ENCODE results near the gene PPP2R5D.

PPP2R5D gene

DNA sequence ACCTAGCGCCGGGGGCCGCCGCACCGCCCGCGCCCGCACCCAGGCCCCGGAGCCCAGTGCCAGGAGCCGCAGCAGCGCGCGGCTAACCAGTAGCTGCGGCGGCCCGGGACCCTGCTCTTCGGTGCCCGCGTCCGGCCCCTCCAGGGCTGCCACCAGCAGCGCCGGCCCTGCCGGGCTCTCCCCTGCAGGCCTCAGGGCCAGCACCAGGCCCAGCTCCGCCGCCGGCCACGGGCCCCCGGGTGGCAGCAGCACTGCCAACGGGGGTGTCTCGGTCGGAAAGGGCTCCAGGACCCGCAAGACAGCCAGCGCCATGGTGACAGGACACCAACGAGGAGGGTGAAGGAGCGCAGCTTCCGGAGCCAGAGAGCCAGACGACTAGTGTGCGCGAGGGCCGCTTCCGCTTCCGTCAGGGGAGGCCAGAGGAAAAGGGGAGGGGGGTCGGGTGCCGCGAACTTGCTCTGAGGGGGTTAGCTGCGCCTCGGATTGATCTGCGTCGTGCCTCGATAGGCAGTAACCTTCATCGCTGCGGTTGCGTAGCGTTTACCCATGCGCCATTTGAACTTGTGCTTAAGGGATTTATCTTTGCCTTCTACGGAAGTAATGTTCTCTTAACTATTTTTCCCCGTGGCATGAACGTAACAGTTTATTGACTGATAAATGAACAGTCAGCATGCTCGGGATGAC is 5.4 kb upstream of the PPP2R5D start, which contains the start of gene PEX6:
Gene PEX6, minus strand, starts transcription at position 343 of the 684 bp plus-strand sequence. Its CDS starts 31 bp downstream, at position 312.
- TF ChIP-seq, protein P1, sequence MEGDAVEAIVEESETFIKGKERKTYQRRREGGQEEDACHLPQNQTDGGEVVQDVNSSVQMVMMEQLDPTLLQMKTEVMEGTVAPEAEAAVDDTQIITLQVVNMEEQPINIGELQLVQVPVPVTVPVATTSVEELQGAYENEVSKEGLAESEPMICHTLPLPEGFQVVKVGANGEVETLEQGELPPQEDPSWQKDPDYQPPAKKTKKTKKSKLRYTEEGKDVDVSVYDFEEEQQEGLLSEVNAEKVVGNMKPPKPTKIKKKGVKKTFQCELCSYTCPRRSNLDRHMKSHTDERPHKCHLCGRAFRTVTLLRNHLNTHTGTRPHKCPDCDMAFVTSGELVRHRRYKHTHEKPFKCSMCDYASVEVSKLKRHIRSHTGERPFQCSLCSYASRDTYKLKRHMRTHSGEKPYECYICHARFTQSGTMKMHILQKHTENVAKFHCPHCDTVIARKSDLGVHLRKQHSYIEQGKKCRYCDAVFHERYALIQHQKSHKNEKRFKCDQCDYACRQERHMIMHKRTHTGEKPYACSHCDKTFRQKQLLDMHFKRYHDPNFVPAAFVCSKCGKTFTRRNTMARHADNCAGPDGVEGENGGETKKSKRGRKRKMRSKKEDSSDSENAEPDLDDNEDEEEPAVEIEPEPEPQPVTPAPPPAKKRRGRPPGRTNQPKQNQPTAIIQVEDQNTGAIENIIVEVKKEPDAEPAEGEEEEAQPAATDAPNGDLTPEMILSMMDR (IDR thresholded peaks at IDR 0.05; ENCODE audit: control insufficient read depth, extremely low read depth, insufficient read depth): no peak
- H3K4me3 ChIP-seq (ENCODE audit: low read depth, low read length): peak within 1 kb of the TSS; percentile 80

DNA sequence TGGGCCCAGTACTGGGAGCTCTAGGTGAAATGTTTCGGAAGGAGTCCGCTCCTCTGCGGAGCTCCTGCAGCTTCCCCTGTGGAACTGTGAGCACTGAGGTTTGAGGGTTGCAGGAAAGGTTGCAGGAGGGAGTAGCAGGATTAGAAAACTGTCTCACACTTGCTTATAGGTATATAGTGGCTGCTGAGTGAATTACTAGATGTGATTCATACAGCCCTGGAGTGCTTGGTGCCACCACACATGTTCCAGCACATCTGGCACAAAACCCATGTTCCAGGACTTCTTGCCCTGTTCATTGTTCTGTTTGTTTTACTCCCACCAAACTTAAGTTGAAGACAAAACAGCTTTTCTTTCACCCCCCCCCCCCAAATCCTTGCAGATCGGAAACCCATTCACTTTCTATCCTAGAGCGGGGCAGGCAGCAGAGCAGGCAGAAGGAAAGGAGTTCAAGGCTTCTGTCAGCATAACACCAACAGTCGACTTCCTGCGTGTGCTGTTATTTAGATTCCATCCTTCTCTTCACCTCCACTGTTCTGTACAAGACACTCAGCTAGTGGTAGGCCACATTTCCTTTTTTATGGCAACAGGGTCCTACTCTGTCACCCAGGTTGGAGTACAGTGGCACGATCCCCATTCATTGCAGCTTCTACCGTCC is 4.7 kb upstream of the PPP2R5D start:
- no peak for DNase-seq (ENCODE audit: low read depth)
- H3K4me3 ChIP-seq (ENCODE audit: low read depth, low read length): peak overlapping the region; percentile 80
- TF ChIP-seq, protein P1 (IDR thresholded peaks at IDR 0.05; ENCODE audit: control insufficient read depth, extremely low read depth, insufficient read depth): no peak

More for the DNA sequence above, 5.4 kb upstream of the PPP2R5D start, which contains the start of gene PEX6:
- DNase-seq (ENCODE audit: low read depth): peak; percentile 35

DNA sequence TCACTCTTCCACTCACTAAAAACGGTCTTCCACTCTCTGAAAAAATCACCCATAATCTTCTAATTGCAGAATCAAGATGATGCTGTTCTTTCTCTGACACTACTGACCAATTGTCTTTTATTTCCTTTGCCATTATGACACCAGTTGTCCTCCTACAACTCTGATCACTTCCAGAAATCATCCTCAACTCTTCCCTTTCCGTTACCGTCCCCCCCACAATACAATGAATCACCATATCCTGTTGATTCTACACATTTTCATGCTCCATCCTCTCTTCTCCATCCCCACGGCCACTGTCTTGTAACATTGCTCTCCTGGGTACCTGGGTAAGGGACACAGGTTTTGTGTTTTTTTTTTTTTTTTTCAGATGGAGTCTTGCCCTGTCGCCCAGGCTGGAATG is 2.5 kb upstream of the PPP2R5D start:
- no peak for DNase-seq (ENCODE audit: low read depth)
- TF ChIP-seq, protein P1 (IDR thresholded peaks at IDR 0.05; ENCODE audit: control insufficient read depth, extremely low read depth, insufficient read depth): no peak
- no peak overlapping the region for H3K4me3 ChIP-seq (ENCODE audit: low read depth, low read length)

DNA sequence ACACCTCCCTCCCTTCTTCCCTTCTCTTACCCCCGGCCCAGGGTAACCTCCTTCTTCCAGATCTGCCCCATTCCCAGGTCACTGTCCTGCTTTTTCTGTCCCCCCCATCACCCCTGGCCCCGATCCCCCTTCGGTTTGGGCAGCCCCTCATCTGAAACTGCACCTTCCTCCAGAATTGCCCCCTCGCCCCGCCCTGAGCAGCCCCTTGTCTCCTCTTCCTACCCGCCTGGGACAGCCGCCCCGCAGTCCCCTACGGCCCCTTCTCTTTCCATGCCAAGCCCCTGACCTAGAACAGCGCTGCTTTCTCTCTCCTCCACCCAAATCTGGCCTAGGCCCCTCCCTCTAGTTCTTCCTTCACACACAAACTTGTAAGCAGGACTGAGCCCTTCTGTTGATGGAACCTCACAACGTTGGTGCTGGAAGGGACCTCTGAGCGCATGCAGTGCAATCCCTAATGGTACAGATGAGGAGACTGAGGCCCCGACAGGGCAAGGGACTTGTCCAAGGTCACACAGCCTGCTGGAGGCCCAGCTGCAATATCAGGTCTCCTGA is 630 bp downstream of the PPP2R5D start:
- H3K4me3 ChIP-seq (ENCODE audit: low read depth, low read length): peak overlapping the region; percentile 80
- no peak for DNase-seq (ENCODE audit: low read depth)
- TF ChIP-seq, protein P1 (IDR thresholded peaks at IDR 0.05; ENCODE audit: control insufficient read depth, extremely low read depth, insufficient read depth): no peak

DNA sequence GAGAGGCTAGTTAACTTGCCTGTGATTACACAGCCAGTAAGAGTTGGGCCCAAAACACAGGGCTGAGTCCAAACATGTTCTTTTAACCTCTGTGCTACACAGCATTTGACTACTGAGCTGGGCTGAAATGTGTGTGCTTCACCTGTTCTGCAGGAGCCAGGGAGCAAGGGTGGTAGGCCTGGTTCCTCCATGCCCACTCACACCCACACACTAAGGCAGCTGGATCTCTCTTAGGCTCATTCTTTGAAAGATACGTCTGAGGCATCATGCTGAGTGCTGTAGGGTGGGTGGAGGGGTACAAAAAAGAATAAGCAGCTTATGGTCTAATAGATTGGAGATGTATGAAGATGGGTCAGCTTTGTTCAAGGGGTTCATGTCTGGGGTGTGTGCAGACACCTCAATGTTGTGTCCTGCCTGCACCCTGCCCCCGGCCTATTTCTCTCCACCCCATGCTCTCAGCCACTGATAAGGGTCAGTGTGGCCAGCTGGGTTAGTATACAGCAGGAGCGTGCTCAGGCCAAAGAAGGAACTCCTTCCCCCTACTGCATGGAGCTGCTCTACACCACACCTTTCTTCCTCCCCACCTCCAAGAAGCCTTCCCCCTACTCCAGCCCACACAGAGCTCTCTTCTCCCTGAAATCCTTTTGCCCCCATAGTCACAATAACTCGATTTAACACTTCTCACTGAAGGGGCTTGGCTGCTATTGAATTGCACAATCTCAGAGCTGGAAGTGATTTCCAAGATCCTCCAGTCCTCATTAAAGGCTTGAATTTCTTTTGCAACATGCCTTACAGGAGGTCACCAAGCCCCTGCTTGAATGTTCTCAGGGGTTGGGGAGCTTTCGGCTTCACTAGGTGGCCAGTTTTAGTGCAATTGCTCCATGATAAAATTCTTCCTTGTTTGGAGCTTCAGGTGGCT is 3.4 kb downstream of the PPP2R5D start:
- no peak overlapping the region for H3K4me3 ChIP-seq (ENCODE audit: low read depth, low read length)
- DNase-seq (ENCODE audit: low read depth): no peak
- TF ChIP-seq, protein P1 (IDR thresholded peaks at IDR 0.05; ENCODE audit: control insufficient read depth, extremely low read depth, insufficient read depth): no peak

DNA sequence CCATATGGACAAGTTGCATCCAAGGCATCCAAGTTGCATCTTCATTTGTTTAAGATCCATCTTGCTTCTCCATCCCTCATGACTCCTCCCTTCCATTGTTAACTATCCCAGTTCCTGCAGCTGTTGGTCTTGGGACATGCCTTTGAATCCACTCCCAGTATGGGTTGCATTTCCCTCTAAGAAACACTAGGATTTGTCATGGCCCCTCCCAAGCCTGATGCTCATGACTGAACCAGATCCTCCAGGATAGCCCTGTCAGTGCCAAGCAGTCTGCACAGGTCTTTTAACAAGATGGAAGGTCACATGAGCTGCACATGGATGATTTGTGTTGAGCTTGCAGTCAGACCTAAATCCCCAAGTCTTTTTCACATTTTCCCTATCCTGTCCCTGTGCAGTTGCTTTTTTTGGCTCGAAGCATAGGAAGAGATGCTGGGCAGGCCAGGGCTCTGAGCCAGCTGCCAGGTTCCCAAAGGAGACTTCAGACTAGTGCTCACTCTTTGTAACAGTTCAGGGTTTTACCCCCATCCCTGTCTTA is 4.2 kb downstream of the PPP2R5D start:
- no peak overlapping the region for H3K4me3 ChIP-seq (ENCODE audit: low read depth, low read length)
- DNase-seq (ENCODE audit: low read depth): no peak
- TF ChIP-seq, protein P1 (IDR thresholded peaks at IDR 0.05; ENCODE audit: control insufficient read depth, extremely low read depth, insufficient read depth): no peak
